ENCODE measurements around the gene TAS2R43. TPM values are rescaled to one million over a fixed set of nuclear protein-coding genes. Genes with fewer than 3 reads are reported as not detected.
"Not testable (repeated sequence)": the region's sequence is repeated elsewhere in the genome, so short reads cannot be mapped to it uniquely, and the experiment has no call there.

TAS2R43 gene
- polyA plus RNA-seq, 3 donors from 2014 or later = not detected

DNA sequence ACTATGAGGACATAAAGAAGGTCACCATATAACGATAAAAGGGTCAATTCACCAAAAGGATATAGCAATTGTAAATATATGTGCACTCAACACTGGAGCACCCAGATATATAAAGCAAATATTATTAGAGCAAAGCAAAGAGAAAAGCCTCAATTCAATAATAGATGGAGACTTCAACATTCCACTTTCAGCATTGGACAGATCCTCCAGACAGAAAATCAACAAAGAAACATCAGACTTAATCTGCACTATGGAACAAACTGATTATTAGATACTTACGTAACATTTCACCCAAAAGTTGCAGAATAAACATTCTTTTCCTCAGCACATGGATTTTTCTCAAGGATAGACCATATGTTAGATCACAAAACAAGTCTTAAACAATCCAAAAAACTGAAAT lies 50.7 kb downstream of the TAS2R43 start:
- H3K4me3 Mint-ChIP-seq; H3K9me3 Mint-ChIP-seq; H3K27me3 Mint-ChIP-seq (ENCODE audit: low read depth in 3 of 3); H3K27ac Mint-ChIP-seq; DNase-seq: not testable (repeated sequence)
- Mint-ChIP-seq H3K4me1 (peaks cover 8 to 35% of the 10 kb centered on the region in 2 donors), H3K36me3 (peaks cover 6 to 37% (median 36%) of the 10 kb centered on the region in 3 donors)

Other genes starting within 250 kb of the TAS2R43 start
- gene PRR4, start 242.8 kb downstream of the TAS2R43 start, polyA plus RNA-seq = 1 to 10 TPM; 1.9 to 4.5 (median 3.5) TPM
- gene PRH1, start 208.1 kb downstream of the TAS2R43 start, polyA plus RNA-seq = 10 to 100 TPM in 2 of 3 donors, 1 to 10 TPM in 1; 2.5 to 10.6 (median 10.3) TPM
- gene TAS2R13, start 182.8 kb downstream of the TAS2R43 start, polyA plus RNA-seq = not detected
- gene PRH2, start 163.1 kb downstream of the TAS2R43 start, polyA plus RNA-seq = not detected
- gene TAS2R14, start 153.1 kb downstream of the TAS2R43 start, polyA plus RNA-seq = 1 to 10 TPM in 1 of 3 donors, under 1 TPM in 1, not detected in 1; 0.81 to 1.0 TPM
- gene TAS2R50, start 105.4 kb downstream of the TAS2R43 start, polyA plus RNA-seq = not detected
- gene TAS2R20, start 94.0 kb downstream of the TAS2R43 start, polyA plus RNA-seq = under 1 TPM in 1 of 3 donors, not detected in 2; 0.17 TPM
- gene TAS2R19, start 69.7 kb downstream of the TAS2R43 start, polyA plus RNA-seq = not detected
- gene TAS2R31, start 60.9 kb downstream of the TAS2R43 start, polyA plus RNA-seq = not detected
- not detected for gene TAS2R46, start 30.0 kb downstream of the TAS2R43 start, polyA plus RNA-seq
- gene TAS2R30, start 42.3 kb upstream of the TAS2R43 start, polyA plus RNA-seq = not detected
- 10 to 100 TPM in 2 of 3 donors, 1 to 10 TPM in 1; 8.8 to 12.9 (median 12.8) TPM for gene SMIM10L1, start 78.9 kb upstream of the TAS2R43 start, polyA plus RNA-seq
- gene TAS2R42, start 94.6 kb upstream of the TAS2R43 start, polyA plus RNA-seq = not detected
- not detected for gene PRB3, start 177.4 kb upstream of the TAS2R43 start, polyA plus RNA-seq
- not detected for gene PRB4, start 218.1 kb upstream of the TAS2R43 start, polyA plus RNA-seq

Measured in immature natural killer cell (primary cell).